Measurements from ENCODE around the gene HOXA5.

HOXA5 gene

GRCh38 chr7:27182861-27183681 lies 39.6 kb upstream of the HOXA5 start:
- DNase-seq (ENCODE audit: low read depth) = peak; percentile 48

- DNase-seq (ENCODE audit: low read depth) = peak; percentile 42
These were observed 38.9 kb upstream of the HOXA5 start for GRCh38 chr7:27182285-27182841.

- peak; percentile 74 for DNase-seq (ENCODE audit: low read depth)
These were observed 38.4 kb upstream of the HOXA5 start for GRCh38 chr7:27181795-27182275.

GRCh38 chr7:27180431-27181420 lies 37.2 kb upstream of the HOXA5 start:
- peak; percentile 50 for DNase-seq (ENCODE audit: low read depth)

- peak; percentile 95 for DNase-seq (ENCODE audit: low read depth)
These were observed 36.3 kb upstream of the HOXA5 start for GRCh38 chr7:27179503-27180430.

- peak; percentile 47 for DNase-seq (ENCODE audit: low read depth)
These were observed 35.5 kb upstream of the HOXA5 start for GRCh38 chr7:27179030-27179429.

- peak; percentile 74 for DNase-seq (ENCODE audit: low read depth)
These were observed 34.9 kb upstream of the HOXA5 start for GRCh38 chr7:27178366-27178765.

- DNase-seq (ENCODE audit: low read depth) = peak; percentile 41
These were observed 34.4 kb upstream of the HOXA5 start for GRCh38 chr7:27177795-27178320.

- peak; percentile 54 for DNase-seq (ENCODE audit: low read depth)
These were observed 33.7 kb upstream of the HOXA5 start for GRCh38 chr7:27176962-27177794.

GRCh38 chr7:27176524-27176845 lies 33.0 kb upstream of the HOXA5 start:
- no peak for DNase-seq (ENCODE audit: low read depth)

- peak; percentile 72 for DNase-seq (ENCODE audit: low read depth)
These were observed 32.4 kb upstream of the HOXA5 start for GRCh38 chr7:27175626-27176523.

GRCh38 chr7:27174874-27175625 lies 31.6 kb upstream of the HOXA5 start:
- peak; percentile 89 for DNase-seq (ENCODE audit: low read depth)

GRCh38 chr7:27173956-27174873 lies 30.7 kb upstream of the HOXA5 start, which contains the start of gene HOXA10:
Gene HOXA10, minus strand, starts transcription at chr7:27174320. Its CDS starts 14 bp downstream, at chr7:27174306.
- peak; percentile 82 for DNase-seq (ENCODE audit: low read depth)

GRCh38 chr7:27173511-27173955 lies 30.1 kb upstream of the HOXA5 start:
- peak; percentile 52 for DNase-seq (ENCODE audit: low read depth)

GRCh38 chr7:27172823-27173510 lies 29.5 kb upstream of the HOXA5 start:
- DNase-seq (ENCODE audit: low read depth) = peak; percentile 97

- DNase-seq (ENCODE audit: low read depth) = peak; percentile 87
These were observed 28.9 kb upstream of the HOXA5 start for GRCh38 chr7:27172315-27172774.
